D721Med (cell line): ENCODE data around the gene ADAP1.

Experiments used
- DNase-seq: peaks from one replicate; pipeline ENCODE4 v3.0.0; 2011; ENCODE audit warnings: low spot score; ENCODE audit not compliant: insufficient read length
- FAIRE-seq: peaks from 2 replicates; lab custom pipeline; 2011; peaks lifted over from hg19 to GRCh38; lab: Jason Lieb, UNC
- TF ChIP-seq, protein P1 (sequence below): IDR thresholded peaks from 2 replicates; pipeline ENCODE4 v1.5.1; 2012; ENCODE audit warnings: mild to moderate bottlenecking, control low read depth; ENCODE audit not compliant: insufficient read depth; ENCODE audit errors: missing control alignments

Gene ADAP1

GRCh38 chr7:922334-923107 is 32.0 kb downstream of the ADAP1 start:
- TF ChIP-seq, protein P1, sequence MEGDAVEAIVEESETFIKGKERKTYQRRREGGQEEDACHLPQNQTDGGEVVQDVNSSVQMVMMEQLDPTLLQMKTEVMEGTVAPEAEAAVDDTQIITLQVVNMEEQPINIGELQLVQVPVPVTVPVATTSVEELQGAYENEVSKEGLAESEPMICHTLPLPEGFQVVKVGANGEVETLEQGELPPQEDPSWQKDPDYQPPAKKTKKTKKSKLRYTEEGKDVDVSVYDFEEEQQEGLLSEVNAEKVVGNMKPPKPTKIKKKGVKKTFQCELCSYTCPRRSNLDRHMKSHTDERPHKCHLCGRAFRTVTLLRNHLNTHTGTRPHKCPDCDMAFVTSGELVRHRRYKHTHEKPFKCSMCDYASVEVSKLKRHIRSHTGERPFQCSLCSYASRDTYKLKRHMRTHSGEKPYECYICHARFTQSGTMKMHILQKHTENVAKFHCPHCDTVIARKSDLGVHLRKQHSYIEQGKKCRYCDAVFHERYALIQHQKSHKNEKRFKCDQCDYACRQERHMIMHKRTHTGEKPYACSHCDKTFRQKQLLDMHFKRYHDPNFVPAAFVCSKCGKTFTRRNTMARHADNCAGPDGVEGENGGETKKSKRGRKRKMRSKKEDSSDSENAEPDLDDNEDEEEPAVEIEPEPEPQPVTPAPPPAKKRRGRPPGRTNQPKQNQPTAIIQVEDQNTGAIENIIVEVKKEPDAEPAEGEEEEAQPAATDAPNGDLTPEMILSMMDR = no peak
- FAIRE-seq (no peak), DNase-seq (no peak)

- FAIRE-seq (no peak), DNase-seq (no peak)
- TF ChIP-seq, protein P1 = no peak
Measured at GRCh38 chr7:921581-922333, 32.7 kb downstream of the ADAP1 start.

- TF ChIP-seq, protein P1 = no peak
- FAIRE-seq = no peak
Measured at GRCh38 chr7:921071-921461, 33.4 kb downstream of the ADAP1 start.

GRCh38 chr7:920351-921070 is 34.0 kb downstream of the ADAP1 start:
- no peak for FAIRE-seq
- no peak for DNase-seq
- TF ChIP-seq, protein P1 = no peak

More at GRCh38 chr7:921071-921461, 33.4 kb downstream of the ADAP1 start:
- no peak for DNase-seq

- TF ChIP-seq, protein P1 = no peak
- DNase-seq (no peak), FAIRE-seq (no peak)
Measured at GRCh38 chr7:919924-920341, 34.5 kb downstream of the ADAP1 start.

DNA sequence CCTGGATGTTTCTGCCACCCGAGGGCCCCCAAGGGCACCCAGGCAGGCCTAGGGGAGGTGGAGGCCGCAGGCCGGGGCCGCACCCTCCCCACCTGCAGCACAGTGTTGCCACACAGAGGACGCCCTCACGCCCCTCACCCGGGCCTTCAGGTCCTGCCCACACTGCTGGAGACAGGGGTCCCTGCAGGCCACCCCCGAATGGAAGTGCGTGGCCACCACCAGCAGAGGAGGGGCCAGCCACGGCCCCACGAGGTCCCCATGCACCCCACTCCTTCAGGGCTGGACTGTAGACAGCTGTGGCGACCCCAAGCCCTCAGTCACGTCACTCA is 35.4 kb downstream of the ADAP1 start:
- TF ChIP-seq, protein P1 = no peak
- no peak for FAIRE-seq
- DNase-seq = no peak
